Activated T-helper 17 cell treated with anti-CD3 and anti-CD28 coated beads, Interleukin-2, amount 50 U/mL, for 72 hours (primary cell): ENCODE measurements around the gene PET100. TPM values are rescaled to one million over a fixed set of nuclear protein-coding genes. Genes with fewer than 3 reads are reported as not detected.

ENCODE experiments used
- total RNA-seq, 2 donors: library from RNA; stranded (reverse); gene quantifications; one replicate each; pipeline ENCODE4 v1.2.3, GENCODE V29; 2022

The PET100 gene
- total RNA-seq, 2 donors from 2014 or later, result 90.1 to 93.7 TPM

Other genes with a start within 250 kb of the PET100 start
- gene PEX11G, start 140.8 kb upstream of the PET100 start, total RNA-seq, result under 1 TPM in 1 of 2 donors, not detected in 1; 0.66 TPM
- 1 to 10 TPM; 2.9 to 3.1 TPM for gene ZNF358, start 113.7 kb upstream of the PET100 start, total RNA-seq
- gene MCOLN1, start 107.2 kb upstream of the PET100 start, total RNA-seq, result 10 to 100 TPM; 10.0 to 15.3 TPM
- 100 to 1,000 TPM; 146 to 163 TPM for gene PNPLA6, start 94.1 kb upstream of the PET100 start, total RNA-seq
- gene CAMSAP3, start 33.9 kb upstream of the PET100 start, total RNA-seq, result under 1 TPM; 0.11 to 0.37 TPM
- gene XAB2, start 248 bp upstream of the PET100 start, total RNA-seq, result 10 to 100 TPM; 39.0 to 53.8 TPM
- gene PCP2, start 3.9 kb downstream of the PET100 start, total RNA-seq, result 10 to 100 TPM in 1 of 2 donors, 1 to 10 TPM in 1; 3.6 to 19.5 TPM
- 100 to 1,000 TPM; 113 to 154 TPM for gene STXBP2, start 7.3 kb downstream of the PET100 start, total RNA-seq
- not detected for gene RETN, start 39.3 kb downstream of the PET100 start, total RNA-seq
- gene MCEMP1, start 47.3 kb downstream of the PET100 start, total RNA-seq, result not detected
- 10 to 100 TPM; 61.8 to 82.5 TPM for gene TRAPPC5, start 51.0 kb downstream of the PET100 start, total RNA-seq
- 1 to 10 TPM in 1 of 2 donors, under 1 TPM in 1; 0.65 to 2.8 TPM for gene FCER2, start 72.3 kb downstream of the PET100 start, total RNA-seq
- not detected for gene CLEC4G, start 102.3 kb downstream of the PET100 start, total RNA-seq
- not detected for gene CD209, start 117.7 kb downstream of the PET100 start, total RNA-seq
- not detected for gene CLEC4M, start 133.4 kb downstream of the PET100 start, total RNA-seq
- gene EVI5L, start 200.4 kb downstream of the PET100 start, total RNA-seq, result 1 to 10 TPM; 3.6 to 4.5 TPM
- gene PRR36, start 244.6 kb downstream of the PET100 start, total RNA-seq, result under 1 TPM; 0.19 to 0.21 TPM